Activated CD4-positive, alpha-beta T cell treated with anti-CD3 and anti-CD28 coated beads, Interleukin-2, amount 10 ng/mL, durations not matched to agents 7 days and 5 days (primary cell): ENCODE measurements around the gene WNK3. TPM values are rescaled to one million over a fixed set of nuclear protein-coding genes. Genes with fewer than 3 reads are reported as not detected.
"Not testable (repeated sequence)": the region's sequence is repeated elsewhere in the genome, so short reads cannot be mapped to it uniquely, and the experiment has no call there.

ENCODE experiments used
- CTCF ChIA-PET: fragments of 350-600 bp; sonication (Branson Sonifier 250); formaldehyde crosslinking; loops from one replicate; lab custom pipeline; 2021; ENCODE audit warnings: antibody characterized with exemption; lab: Charles Lee
- POLR2A ChIA-PET: fragments of 350-600 bp; sonication (Branson Sonifier 250); formaldehyde crosslinking; loops from one replicate; lab custom pipeline; 2021; ENCODE audit warnings: antibody characterized with exemption; lab: Charles Lee
- DNase-seq: peaks from one replicate; pipeline ENCODE4 v3.0.0-alpha.2; 2020
- H3K27ac Mint-ChIP-seq: one replicate; pipeline ENCODE4 v1.8.0; 2021; ENCODE audit warnings: mild to moderate bottlenecking, moderate library complexity, mixed read lengths
- H3K27me3 Mint-ChIP-seq: one replicate; pipeline ENCODE4 v1.8.0; 2021; ENCODE audit warnings: mixed read lengths
- H3K36me3 Mint-ChIP-seq: one replicate; pipeline ENCODE4 v1.8.0; 2021; ENCODE audit warnings: low read depth, mixed read lengths
- H3K4me1 Mint-ChIP-seq: one replicate; pipeline ENCODE4 v1.8.0; 2021; ENCODE audit warnings: mixed read lengths
- H3K4me3 Mint-ChIP-seq: one replicate; pipeline ENCODE4 v1.8.0; 2021; ENCODE audit warnings: mild to moderate bottlenecking, moderate library complexity, mixed read lengths
- H3K9me3 Mint-ChIP-seq: one replicate; pipeline ENCODE4 v1.8.0; 2021; ENCODE audit warnings: mixed read lengths
- total RNA-seq, 2 experiments: library from RNA; stranded (reverse); gene quantifications; one replicate each; pipeline ENCODE4 v1.2.3, GENCODE V29; 2021

WNK3 gene
- total RNA-seq, result under 1 TPM; 0.07 to 0.15 TPM

DNA sequence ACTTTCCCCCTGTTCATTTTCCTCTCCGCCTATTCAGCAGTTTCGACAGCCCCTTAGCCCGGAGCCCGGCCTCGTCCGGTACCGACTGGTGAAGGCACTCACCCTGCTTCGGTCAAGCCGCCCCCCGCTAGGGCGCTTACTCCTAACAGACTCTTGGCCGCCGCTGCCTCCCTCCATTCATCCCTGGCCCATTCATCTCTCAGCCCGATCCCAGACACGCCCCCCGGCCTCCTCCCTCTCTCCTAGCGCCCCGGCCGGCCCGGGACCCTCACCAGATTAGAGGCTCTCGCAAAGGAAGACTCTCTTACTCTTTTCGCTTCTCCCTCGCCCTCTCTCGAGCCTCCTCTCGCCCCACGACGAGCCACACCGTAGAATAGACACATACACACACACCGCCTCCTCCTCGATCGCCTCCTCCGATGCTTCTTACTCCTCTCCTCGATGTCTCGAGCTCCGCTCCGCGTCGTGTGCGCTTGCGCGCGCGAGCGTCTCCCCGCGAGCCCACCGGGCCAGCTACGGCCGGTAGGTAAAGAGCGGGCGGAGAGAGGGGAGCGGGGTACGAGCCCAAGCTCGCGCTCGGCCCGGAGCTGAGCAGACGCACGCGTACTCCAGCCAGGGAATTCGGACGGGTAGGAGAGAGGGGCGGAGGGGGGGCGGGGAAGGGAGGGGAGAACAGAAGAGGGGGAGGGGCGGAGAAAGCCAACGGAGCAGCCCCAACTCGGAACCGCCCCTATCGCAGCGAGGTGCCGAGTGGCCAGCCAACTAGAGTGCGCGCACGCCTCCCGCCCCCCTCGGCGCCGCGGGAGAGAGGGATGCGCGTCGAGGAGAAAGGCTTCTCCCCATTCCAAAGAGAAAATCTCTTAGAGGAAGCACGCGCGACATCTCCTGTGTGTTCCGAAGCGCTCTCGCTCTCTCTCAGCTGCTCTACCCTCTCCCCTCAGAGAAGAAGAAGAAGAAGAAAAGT is at the start of gene WNK3:
WNK3 (minus strand) TSS at position 633 of the 964 bp plus-strand sequence.
- H3K27ac Mint-ChIP-seq, result peak within 1 kb of the TSS; percentile 41

DNA sequence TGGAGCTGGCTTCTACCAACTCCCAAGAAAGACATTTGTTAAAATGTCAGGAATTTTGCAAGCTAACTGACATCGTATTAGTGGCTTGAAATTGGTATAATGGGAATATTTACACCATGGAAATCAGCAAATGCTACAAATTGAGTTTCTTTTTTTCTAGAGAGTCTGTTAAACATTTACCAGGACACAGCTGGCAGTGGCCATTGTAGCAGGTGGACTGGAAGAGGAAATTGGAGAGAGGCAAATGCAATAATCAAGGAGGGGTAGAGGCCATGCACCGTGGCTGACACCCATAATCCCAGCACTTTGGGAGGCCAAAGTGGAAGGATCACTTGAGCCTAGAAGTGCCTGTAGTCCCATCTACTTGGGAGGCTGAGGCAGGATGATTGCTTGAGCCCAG is 49.4 kb upstream of the WNK3 start:
- H3K36me3 Mint-ChIP-seq, result no peaks in the 10 kb centered on the region

More for the DNA sequence above, at the start of gene WNK3:
- no peaks in the 10 kb centered on the region for H3K36me3 Mint-ChIP-seq
- DNase-seq, result peak; percentile 17
- H3K9me3 Mint-ChIP-seq, result no peaks in the 10 kb centered on the region
- ChIA-PET POLR2A (no interaction called here), CTCF (no interaction called here)
- H3K4me1 Mint-ChIP-seq, result peaks cover 21% of the 10 kb centered on the region
- H3K4me3 Mint-ChIP-seq, result peak within 1 kb of the TSS; percentile 71
- peaks cover 55% of the 10 kb centered on the region for H3K27me3 Mint-ChIP-seq

DNA sequence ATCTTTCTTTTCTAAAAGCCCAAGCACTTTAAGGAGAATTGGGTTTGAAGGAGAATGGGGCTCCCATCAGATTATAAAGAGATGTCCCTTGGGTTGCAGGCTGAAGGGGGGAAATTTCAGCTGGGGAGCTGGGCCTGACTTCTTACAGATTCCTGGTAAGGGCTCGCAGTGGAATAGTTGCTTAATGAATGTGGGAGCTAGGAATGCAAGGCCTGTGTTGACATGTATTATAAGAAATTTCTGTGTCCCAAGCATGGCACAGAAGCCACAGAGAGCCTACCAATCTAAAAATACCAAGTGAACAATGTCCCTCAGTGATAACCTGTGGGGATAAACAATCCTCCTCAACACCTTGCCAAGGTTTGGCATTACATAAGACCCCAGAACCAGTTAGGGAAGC is 39.3 kb upstream of the WNK3 start:
- Mint-ChIP-seq H3K4me1 (no peaks in the 10 kb centered on the region), H3K27ac (no peak overlapping the region), H3K4me3 (no peak overlapping the region), H3K36me3 (no peaks in the 10 kb centered on the region), H3K9me3 (peaks cover 4% of the 10 kb centered on the region), H3K27me3 (no peaks in the 10 kb centered on the region)
- POLR2A ChIA-PET, result no interaction called here
- DNase-seq, result no peak
- CTCF ChIA-PET, result no interaction called here

More for the DNA sequence above, 49.4 kb upstream of the WNK3 start:
- no peak overlapping the region for H3K27ac Mint-ChIP-seq
- H3K9me3 Mint-ChIP-seq, result no peaks in the 10 kb centered on the region
- H3K4me1 Mint-ChIP-seq, result peaks cover 11% of the 10 kb centered on the region
- CTCF ChIA-PET, result interaction anchor here (1.0 kb wide), 1 partner anchor 9 kb away, joined by 3 read pairs; no protein-coding TSS in a partner anchor
- H3K4me3 Mint-ChIP-seq, result no peak overlapping the region
- POLR2A ChIA-PET, result no interaction called here
- peaks cover 20% of the 10 kb centered on the region for H3K27me3 Mint-ChIP-seq
- DNase-seq, result no peak

DNA sequence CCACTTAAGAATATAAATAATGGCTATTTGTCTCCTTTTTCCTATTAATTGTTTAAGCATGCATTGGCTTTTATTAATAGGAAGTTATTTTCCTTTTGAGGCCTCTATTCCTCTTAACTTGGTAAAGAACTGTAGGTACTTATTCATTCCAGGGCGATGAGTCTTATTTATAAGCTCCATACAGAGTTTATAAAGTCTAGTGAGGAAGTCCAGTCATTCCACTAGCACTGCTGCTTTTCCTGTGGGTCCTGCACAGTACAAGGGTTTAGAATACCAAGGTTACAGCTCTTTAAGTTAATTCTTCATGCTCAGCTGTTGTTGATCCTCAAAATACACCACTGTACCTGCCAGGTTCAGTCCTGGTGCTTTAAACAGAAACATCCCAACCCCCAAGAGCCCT is 28.5 kb upstream of the WNK3 start:
- H3K27me3 Mint-ChIP-seq, result no peaks in the 10 kb centered on the region
- no peak for DNase-seq
- H3K9me3 Mint-ChIP-seq, result no peaks in the 10 kb centered on the region
- no peaks in the 10 kb centered on the region for H3K4me1 Mint-ChIP-seq
- CTCF ChIA-PET, result interaction anchor here (0.6 kb wide), 1 partner anchor 692 kb away, joined by 4 read pairs; no protein-coding TSS in a partner anchor
- no peaks in the 10 kb centered on the region for H3K36me3 Mint-ChIP-seq
- H3K27ac Mint-ChIP-seq, result no peak overlapping the region
- POLR2A ChIA-PET, result no interaction called here
- H3K4me3 Mint-ChIP-seq, result no peak overlapping the region

DNA sequence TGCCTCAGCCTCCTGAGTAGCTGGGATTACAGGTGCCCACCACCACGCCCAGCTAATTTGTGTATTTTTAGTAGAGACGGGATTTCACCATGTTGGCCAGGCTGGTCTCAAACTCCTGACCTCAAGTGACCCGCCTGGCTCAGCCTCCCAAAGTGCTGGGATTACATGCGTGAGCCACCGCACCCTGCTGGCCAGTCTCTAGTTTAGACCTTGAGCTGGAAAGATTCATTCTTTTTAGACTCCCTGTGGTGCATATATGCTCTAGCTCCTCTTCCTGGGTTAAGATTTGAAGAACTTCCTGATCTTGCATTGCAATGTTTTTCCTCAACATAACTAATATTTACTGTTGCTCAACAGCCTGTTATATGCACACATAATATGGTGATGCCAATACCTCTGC is 26.8 kb upstream of the WNK3 start:
- H3K9me3 Mint-ChIP-seq, POLR2A ChIA-PET, DNase-seq, H3K4me1 Mint-ChIP-seq, H3K27ac Mint-ChIP-seq, H3K4me3 Mint-ChIP-seq, H3K36me3 Mint-ChIP-seq, H3K27me3 Mint-ChIP-seq: not testable (repeated sequence)
- CTCF ChIA-PET, result interaction anchor here (0.8 kb wide), 1 partner anchor 49 kb away, joined by 3 read pairs; no protein-coding TSS in a partner anchor

DNA sequence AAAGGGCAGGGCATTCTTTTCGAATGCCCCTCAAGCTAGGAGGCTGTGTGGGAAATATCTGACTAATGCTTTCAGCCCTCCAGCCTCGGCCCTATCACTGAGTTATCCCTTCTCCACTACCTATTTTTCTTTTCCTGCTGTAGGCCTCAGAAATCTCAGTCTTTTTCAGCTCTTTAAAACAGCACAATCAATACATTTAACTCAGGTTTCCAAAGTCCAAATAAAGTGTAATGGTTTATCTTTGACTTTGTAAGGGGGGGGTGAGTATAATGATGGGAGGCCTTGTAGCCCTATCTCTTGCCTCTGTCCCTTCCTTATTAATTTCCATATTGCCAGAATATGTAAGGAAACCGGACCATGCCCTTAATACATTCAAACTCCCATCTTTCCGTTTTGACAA is 1.6 kb upstream of the WNK3 start:
- H3K36me3 Mint-ChIP-seq, result no peaks in the 10 kb centered on the region
- peaks cover 21% of the 10 kb centered on the region for H3K4me1 Mint-ChIP-seq
- POLR2A ChIA-PET, result no interaction called here
- no peaks in the 10 kb centered on the region for H3K9me3 Mint-ChIP-seq
- peaks cover 55% of the 10 kb centered on the region for H3K27me3 Mint-ChIP-seq
- H3K4me3 Mint-ChIP-seq, result peak overlapping the region; percentile 71
- CTCF ChIA-PET, result no interaction called here
- no peak for DNase-seq
- H3K27ac Mint-ChIP-seq, result no peak overlapping the region

DNA sequence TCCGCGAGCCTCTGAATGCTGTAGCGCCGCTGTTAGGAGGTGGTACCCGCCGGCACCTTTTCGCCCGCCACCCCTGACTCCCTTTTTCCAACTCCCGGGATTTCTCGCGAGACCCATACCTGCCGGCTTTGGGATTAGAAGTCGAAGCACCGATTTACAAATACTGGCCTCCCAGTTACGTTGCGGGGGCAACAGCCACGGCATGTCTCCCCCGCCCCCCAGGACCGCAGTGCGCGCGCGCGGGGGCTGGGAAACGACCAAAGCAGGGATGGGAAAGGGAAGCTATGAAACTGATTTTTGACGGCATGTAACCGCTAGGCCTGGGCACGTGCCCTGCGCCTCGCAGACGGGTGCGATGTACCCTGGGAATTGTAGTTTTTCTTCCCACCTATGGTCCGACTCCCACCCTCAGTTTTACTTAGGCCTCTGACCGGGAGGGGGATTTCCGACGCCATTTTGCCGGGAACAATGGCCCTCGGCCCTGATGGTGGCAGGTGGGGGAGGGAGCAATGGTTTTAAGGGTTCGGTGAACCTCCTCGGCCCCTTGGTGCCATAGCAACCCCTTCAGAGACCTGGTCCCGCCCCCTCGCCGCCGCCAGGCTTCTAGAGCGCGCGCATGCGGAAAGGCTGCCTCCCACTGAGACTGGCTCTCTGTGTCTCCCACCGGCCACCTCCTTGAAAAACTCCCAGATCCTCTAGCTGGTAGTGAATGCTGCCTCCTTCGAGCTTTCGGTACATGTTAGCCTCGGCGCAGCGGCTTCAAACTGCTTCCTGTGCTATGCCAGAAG is 772 bp upstream of the WNK3 start:
- Mint-ChIP-seq H3K27me3 (peaks cover 55% of the 10 kb centered on the region), H3K27ac (peak overlapping the region; percentile 13), H3K36me3 (no peaks in the 10 kb centered on the region), H3K9me3 (no peaks in the 10 kb centered on the region), H3K4me1 (peaks cover 21% of the 10 kb centered on the region), H3K4me3 (peak overlapping the region; percentile 71)
- DNase-seq, result peak; percentile 13
- ChIA-PET POLR2A (no interaction called here), CTCF (no interaction called here)

DNA sequence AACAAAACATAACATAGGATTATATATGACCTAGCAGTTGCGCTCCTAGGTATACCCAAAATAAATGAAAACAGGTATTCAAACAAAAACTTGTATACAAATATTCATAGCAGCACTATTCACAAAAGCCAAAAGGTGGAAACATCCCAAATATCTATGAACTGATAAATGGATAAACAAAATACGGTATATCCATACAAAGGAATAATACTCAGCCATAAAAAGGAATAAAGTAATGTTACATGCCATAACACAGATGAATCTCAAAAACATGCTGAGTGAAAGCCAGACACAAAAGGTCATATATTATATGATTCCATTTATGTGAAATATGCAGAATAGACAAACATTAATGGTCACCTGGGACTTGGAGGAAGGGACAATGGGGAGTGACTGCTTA is 5.2 kb downstream of the WNK3 start:
- no peak for DNase-seq
- Mint-ChIP-seq H3K4me1 (peaks cover 10% of the 10 kb centered on the region), H3K27ac (no peak overlapping the region), H3K9me3 (no peaks in the 10 kb centered on the region), H3K36me3 (no peaks in the 10 kb centered on the region), H3K27me3 (peaks cover 23% of the 10 kb centered on the region), H3K4me3 (no peak overlapping the region)
- CTCF ChIA-PET, result no interaction called here
- POLR2A ChIA-PET, result no interaction called here

DNA sequence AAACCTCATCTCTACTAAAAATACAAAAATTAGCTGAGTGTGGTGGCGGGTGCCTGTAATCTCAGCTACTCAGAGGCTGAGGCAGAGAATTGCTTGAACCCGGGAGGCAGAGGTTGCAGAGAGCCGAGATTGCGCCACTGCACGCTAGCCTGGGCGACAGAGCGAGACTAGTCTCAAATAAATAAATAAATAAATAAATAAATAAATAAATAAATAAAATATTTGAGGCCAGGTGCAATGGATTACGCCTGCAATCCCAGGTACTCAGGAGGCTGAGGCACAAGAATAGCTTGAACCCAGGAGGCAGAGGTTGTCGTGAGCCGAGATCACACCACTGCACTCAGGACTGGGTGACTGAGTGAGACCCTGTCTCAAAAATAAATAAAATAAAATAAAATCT is 20.5 kb downstream of the WNK3 start:
- H3K4me1 Mint-ChIP-seq, H3K4me3 Mint-ChIP-seq, POLR2A ChIA-PET, DNase-seq, H3K27ac Mint-ChIP-seq, H3K36me3 Mint-ChIP-seq, H3K9me3 Mint-ChIP-seq, H3K27me3 Mint-ChIP-seq, CTCF ChIA-PET: not testable (repeated sequence)

DNA sequence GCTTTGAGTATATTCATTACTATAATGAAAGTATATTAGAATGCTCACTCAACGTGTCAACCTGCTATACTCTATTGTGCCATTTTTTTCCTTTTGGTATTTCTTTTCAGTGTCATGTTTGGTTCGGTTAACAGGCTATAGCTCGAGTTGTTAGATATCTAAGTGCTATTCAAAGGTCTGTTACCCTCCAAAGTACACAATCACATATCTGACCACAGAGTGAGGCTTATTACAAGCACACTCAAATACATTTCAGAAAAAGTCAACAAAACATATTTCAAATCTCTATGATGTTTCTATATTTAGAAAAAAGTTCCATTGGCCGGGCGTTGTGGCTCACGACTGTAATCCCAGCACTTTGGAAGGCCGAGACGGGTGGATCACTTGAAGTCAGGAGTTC is 32.8 kb downstream of the WNK3 start:
- Mint-ChIP-seq H3K27me3 (no peaks in the 10 kb centered on the region), H3K4me3 (no peak overlapping the region), H3K9me3 (no peaks in the 10 kb centered on the region), H3K4me1 (no peaks in the 10 kb centered on the region), H3K27ac (no peak overlapping the region), H3K36me3 (no peaks in the 10 kb centered on the region)
- no peak for DNase-seq
- POLR2A ChIA-PET, result no interaction called here
- CTCF ChIA-PET, result no interaction called here

DNA sequence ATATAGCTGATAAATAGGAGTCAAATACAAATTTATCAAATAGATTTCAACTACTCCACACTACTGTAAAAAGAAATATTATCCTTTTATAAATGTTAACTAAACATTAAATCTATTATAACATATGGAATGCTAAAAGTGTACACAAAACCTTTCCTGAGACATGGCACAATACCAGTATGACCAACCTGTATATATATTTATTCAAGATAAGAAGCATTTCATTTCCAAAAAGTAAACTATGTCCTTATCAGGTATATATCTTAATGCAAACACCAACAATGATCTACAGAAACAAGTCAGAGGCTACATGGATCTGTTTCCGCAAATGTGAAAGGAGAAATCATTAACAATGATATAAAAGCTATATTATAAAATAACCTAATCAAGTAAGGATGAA is 37.8 kb downstream of the WNK3 start:
- H3K9me3 Mint-ChIP-seq, result no peaks in the 10 kb centered on the region
- no peaks in the 10 kb centered on the region for H3K36me3 Mint-ChIP-seq
- no peaks in the 10 kb centered on the region for H3K27me3 Mint-ChIP-seq
- no peak for DNase-seq
- no peak overlapping the region for H3K4me3 Mint-ChIP-seq
- ChIA-PET POLR2A (no interaction called here), CTCF (no interaction called here)
- H3K4me1 Mint-ChIP-seq, result no peaks in the 10 kb centered on the region
- H3K27ac Mint-ChIP-seq, result no peak overlapping the region

DNA sequence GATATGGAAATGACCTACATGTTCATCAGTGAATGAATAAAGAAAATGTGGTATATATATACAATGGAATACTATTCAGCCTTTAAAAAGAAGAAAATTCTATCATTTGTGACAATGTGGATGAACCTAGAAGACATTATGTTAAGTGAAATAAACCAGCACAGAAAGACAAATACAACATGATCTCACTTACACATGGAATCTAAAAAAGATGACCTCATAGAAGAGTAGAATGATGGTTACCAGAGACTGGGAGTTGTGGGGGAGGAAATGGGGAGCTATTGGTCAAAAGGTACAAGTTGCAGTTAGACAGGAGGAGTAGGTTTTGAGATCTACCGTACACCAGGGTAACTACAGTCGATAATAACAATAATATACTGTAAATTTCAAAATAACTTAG is 51.5 kb downstream of the WNK3 start:
- ChIA-PET POLR2A (no interaction called here), CTCF (interaction anchor here (0.6 kb wide), 1 partner anchor 1193 kb away, joined by 3 read pairs; no protein-coding TSS in a partner anchor)
- H3K36me3 Mint-ChIP-seq, result no peaks in the 10 kb centered on the region
- DNase-seq, result no peak
- no peaks in the 10 kb centered on the region for H3K27me3 Mint-ChIP-seq
- H3K27ac Mint-ChIP-seq, result no peak overlapping the region
- no peak overlapping the region for H3K4me3 Mint-ChIP-seq
- no peaks in the 10 kb centered on the region for H3K9me3 Mint-ChIP-seq
- H3K4me1 Mint-ChIP-seq, result no peaks in the 10 kb centered on the region

DNA sequence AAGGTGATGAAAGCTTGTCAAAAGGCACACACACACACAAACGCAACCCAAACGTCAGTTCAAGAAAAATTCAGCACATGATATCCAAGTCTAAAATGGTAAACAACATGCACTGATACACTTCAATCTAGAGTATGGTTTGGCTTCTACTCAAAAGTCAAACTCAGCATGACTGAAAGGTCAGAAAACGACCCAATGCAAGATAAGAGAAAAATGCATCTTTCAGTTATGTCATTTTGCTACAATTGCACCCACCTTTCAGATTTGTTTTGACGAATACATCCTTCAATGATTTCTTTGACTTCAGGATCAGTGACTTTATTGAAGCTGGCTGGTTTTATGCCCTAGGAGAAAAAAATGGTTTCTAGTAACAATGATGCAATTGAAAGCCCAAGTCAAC is 56.3 kb downstream of the WNK3 start:
- Mint-ChIP-seq H3K27me3 (no peaks in the 10 kb centered on the region), H3K36me3 (no peaks in the 10 kb centered on the region), H3K27ac (no peak overlapping the region), H3K4me1 (no peaks in the 10 kb centered on the region), H3K4me3 (no peak overlapping the region), H3K9me3 (no peaks in the 10 kb centered on the region)
- POLR2A ChIA-PET, result no interaction called here
- CTCF ChIA-PET, result no interaction called here
- DNase-seq, result no peak
